NB4 (cell line): Measurements from ENCODE around the gene CCNC.

Experiments used
- DNase-seq: peaks from one replicate; pipeline ENCODE4 v3.0.0; 2010; ENCODE audit warnings: low read depth
- H3K4me3 ChIP-seq: one replicate; pipeline ENCODE4 v1.5.1; 2011; ENCODE audit warnings: mild to moderate bottlenecking, low read depth, low read length, moderate library complexity
- MYC ChIP-seq: IDR thresholded peaks from 2 replicates; pipeline ENCODE4 v1.6.1; 2011; ENCODE audit warnings: low read depth, low read length
- POLR2A ChIP-seq: IDR thresholded peaks from 2 replicates; pipeline ENCODE4 v1.6.1; 2011; ENCODE audit warnings: mild to moderate bottlenecking; ENCODE audit not compliant: insufficient read length; ENCODE audit errors: extremely low read depth
- TF ChIP-seq, protein P1 (sequence below): IDR thresholded peaks from 2 replicates; pipeline ENCODE4 v1.6.1; 2011; ENCODE audit warnings: low read depth, low read length
- TF ChIP-seq, protein P2 (sequence below): IDR thresholded peaks from one replicate; pipeline ENCODE4 v1.5.1; 2012; ENCODE audit warnings: low read depth, low read length

Gene CCNC

DNA sequence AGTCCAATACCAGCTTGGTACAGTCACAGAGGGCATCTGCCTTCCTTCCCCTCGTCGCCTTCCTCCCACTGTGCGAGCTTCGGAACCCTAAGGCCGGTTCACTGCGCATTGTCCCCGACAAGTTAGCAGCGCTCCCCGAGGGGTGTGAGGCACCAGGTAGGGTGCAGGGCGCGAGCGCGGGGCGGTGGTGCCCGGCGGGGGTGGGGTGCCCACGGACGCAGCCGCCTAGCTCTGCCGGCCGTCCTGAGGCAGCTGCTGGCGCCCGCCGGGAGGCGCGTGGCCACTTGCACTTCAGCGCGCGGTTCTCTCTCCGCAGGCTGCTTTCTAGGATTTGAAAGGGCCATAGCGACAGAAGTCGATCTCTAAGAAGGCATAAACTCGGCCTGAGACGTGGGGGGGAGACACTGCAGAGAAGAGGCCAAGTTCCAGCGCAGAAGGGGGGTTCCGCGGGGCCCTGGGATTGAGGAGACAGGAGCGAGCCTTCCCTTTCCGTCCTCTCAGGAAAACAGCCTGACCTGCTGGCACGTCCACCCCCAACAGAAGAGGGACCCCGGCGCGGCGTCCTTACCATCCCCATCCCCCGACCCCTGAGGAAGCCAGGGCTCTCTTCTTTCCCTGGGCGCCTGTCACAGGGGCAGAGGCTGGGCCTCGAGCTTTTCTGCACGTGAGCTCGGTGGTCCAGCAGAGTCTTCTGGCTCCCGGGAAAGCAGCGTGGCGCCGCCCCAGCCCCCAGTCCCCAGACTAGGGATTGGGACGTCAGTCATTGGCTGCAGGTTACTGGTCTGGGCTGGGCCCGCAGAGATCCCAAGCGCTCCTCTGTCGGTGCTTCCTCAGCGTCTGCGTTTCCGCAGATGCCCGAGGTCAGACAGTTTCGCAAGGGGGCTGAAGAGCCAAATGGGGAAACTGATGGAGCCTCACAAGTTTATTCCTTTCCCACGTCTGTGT is 22.5 kb upstream of the CCNC start:
- H3K4me3 ChIP-seq = no peak overlapping the region
- DNase-seq = peak; percentile 54
- TF ChIP-seq POLR2A = no peak

- TF ChIP-seq, protein P1, sequence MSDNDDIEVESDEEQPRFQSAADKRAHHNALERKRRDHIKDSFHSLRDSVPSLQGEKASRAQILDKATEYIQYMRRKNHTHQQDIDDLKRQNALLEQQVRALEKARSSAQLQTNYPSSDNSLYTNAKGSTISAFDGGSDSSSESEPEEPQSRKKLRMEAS = no peak
- TF ChIP-seq POLR2A (no peak), MYC (no peak)
- TF ChIP-seq, protein P2, sequence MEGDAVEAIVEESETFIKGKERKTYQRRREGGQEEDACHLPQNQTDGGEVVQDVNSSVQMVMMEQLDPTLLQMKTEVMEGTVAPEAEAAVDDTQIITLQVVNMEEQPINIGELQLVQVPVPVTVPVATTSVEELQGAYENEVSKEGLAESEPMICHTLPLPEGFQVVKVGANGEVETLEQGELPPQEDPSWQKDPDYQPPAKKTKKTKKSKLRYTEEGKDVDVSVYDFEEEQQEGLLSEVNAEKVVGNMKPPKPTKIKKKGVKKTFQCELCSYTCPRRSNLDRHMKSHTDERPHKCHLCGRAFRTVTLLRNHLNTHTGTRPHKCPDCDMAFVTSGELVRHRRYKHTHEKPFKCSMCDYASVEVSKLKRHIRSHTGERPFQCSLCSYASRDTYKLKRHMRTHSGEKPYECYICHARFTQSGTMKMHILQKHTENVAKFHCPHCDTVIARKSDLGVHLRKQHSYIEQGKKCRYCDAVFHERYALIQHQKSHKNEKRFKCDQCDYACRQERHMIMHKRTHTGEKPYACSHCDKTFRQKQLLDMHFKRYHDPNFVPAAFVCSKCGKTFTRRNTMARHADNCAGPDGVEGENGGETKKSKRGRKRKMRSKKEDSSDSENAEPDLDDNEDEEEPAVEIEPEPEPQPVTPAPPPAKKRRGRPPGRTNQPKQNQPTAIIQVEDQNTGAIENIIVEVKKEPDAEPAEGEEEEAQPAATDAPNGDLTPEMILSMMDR = no peak
- DNase-seq = no peak
- no peak overlapping the region for H3K4me3 ChIP-seq
Observed at GRCh38 chr6:99589907-99590493, 21.5 kb upstream of the CCNC start.

DNA sequence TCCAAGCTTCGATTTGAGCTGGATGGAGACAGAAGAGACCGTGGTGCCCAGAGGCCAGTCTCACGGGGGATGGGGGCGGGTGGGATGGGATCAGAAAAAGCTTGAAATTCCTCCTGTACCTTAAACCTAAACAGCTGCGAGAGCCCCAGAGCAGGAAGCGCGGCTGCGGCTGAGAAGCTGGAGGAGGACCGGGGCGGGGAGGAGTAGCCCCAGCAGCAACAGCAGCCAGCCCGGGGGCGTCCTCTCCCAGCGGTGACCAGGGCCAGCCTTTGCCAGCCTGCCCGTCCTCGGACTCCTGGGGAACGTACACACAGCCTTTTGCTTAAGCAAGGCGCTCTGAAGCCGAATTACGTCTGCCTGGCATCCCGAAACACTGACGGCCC is 20.8 kb upstream of the CCNC start:
- TF ChIP-seq POLR2A = no peak
- TF ChIP-seq, protein P1 = no peak
- TF ChIP-seq, protein P2 = no peak
- no peak for TF ChIP-seq MYC
- no peak for DNase-seq
- peak overlapping the region; percentile 58 for H3K4me3 ChIP-seq

GRCh38 chr6:99588618-99589289 is 20.3 kb upstream of the CCNC start:
- H3K4me3 ChIP-seq = peak overlapping the region; percentile 58
- peak; percentile 92 for DNase-seq
- TF ChIP-seq MYC (0 out of 2 replicates have a peak, but pooled peaks have one; percentile 14), POLR2A (no peak)
- TF ChIP-seq, protein P1 = peak; percentile 51; the same call in 1 of the 2 replicates
- TF ChIP-seq, protein P2 = peak; percentile 71

DNA sequence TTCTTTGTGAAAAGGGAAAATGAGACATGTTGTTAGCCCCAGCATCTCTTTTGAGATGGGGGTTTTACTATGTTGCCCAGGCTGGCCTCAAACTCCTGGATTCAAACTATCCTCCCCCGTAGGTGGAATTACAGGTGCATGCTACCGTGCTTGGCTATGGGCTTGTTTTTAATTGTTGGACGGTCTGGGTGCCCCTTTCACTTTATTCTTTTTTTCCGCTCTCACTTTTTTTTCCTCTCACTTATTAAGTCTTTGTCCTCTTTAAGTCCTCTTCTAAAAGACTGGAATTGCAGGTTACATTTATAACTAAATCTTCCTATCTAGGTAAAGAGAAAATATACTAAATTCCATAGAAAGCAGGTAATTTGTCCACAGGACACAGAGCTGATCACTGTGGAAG is 19.3 kb upstream of the CCNC start:
- TF ChIP-seq MYC (no peak), POLR2A (no peak)
- TF ChIP-seq, protein P1 = no peak
- TF ChIP-seq, protein P2 = no peak
- no peak for DNase-seq
- H3K4me3 ChIP-seq = no peak overlapping the region

DNA sequence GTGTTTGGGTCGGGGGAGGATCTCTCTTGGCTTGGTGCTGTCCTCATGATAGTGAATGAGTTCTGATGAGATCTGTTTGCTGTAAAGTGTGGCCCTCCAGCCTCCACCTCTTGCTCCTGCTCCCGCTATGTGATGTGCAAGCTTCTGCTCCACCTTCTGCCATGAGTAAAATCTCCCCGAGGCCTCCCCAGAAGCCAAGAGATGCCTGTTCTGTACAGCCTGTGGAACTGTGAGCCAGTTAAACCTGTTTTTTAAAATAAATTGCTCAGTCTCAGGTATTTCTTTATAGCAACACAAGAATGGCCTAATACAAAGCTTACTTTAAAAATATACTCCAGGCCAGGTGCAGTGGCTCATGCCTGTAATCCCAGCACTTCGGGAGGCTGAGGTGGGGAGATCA is 11.3 kb upstream of the CCNC start:
- TF ChIP-seq POLR2A = no peak
- TF ChIP-seq, protein P2 = no peak
- TF ChIP-seq MYC = no peak
- TF ChIP-seq, protein P1 = no peak
- DNase-seq = no peak
- H3K4me3 ChIP-seq = no peak overlapping the region
